ENCODE results near the gene MVK. TPM values are rescaled to one million over a fixed set of nuclear protein-coding genes. Genes with fewer than 3 reads are reported as not detected.

MVK gene
- polyA plus RNA-seq, 1 of the 3 experiments (the other 2 are of a cell fraction) = 7.0 TPM

GRCh38 chr12:109538191-109538863 is 35.3 kb upstream of the MVK start:
- H3K36me3 ChIP-seq (replicated peaks in 1 of 2; ENCODE audit: control insufficient read depth in 1 of 2, insufficient read depth in 2 of 2, low read length in 1 of 2) = peaks cover 0 to 14% of the 10 kb centered on the region in 2 experiments
- H3K79me2 ChIP-seq (ENCODE audit: insufficient read depth) = no peaks in the 10 kb centered on the region
- H3F3A ChIP-seq (replicated peaks; ENCODE audit: insufficient read depth) = no peaks in the 10 kb centered on the region
- no peaks in the 10 kb centered on the region for H3K9me2 ChIP-seq
- H3K9ac ChIP-seq = no peak overlapping the region
- no peak overlapping the region for H2AFZ ChIP-seq (ENCODE audit: low read depth)
- POLR2A ChIA-PET = interaction anchor here (1.8 kb wide), 1 partner anchor 15 kb away, joined by 5 read pairs; no protein-coding TSS in a partner anchor
- WGBS (ENCODE audit: low lambda C conversion rate) = 80% methylated on average over 8 of the region's 16 CpGs
- peak; percentile 88 for DNase-seq
- no peak overlapping the region for H3K4me3 ChIP-seq (ENCODE audit: low read depth in 2 of 2, low read length in 1 of 2)
- no peak overlapping the region for H3K4me2 ChIP-seq
- peaks cover 6 to 75% of the 10 kb centered on the region in 2 experiments; a peak in 3 of 4 replicates for H3K4me1 ChIP-seq (ENCODE audit: control insufficient read depth in 1 of 2, insufficient read depth in 2 of 2, low read depth in 1 of 2, low read length in 1 of 2)
- no peaks in the 10 kb centered on the region for H4K20me1 ChIP-seq (ENCODE audit: insufficient read depth)
- H3K27me3 ChIP-seq (ENCODE audit: insufficient read depth) = no peaks in the 10 kb centered on the region
- H3K27ac ChIP-seq (ENCODE audit: low read depth in 2 of 2, low read length in 1 of 2) = peak overlapping the region in 1 of 2 experiments; percentile 95; a peak in 2 of 4 replicates
- no peaks in the 10 kb centered on the region for H3K9me3 ChIP-seq
- CTCF ChIA-PET = interaction anchor here (0.9 to 2.7 kb wide), 7 partner anchors 9 to 307 kb away, joined by 3 to 14 read pairs (median 5); no protein-coding TSS in a partner anchor
- peak; percentile 55 for TF ChIP-seq CHD2 (IDR thresholded peaks at IDR 0.05; ENCODE audit: low read length, partially characterized antibody)
- TF ChIP-seq FOXJ3 (CRISPR knock-in tag; IDR thresholded peaks at IDR 0.05) = peak; percentile 64; the same call in 1 of the 2 replicates
- TF ChIP-seq GATA2 (CRISPR knock-in tag; IDR thresholded peaks at IDR 0.05) = peak; percentile 74
- no peak for TF ChIP-seq FOXM1 (IDR thresholded peaks at IDR 0.05; ENCODE audit: low read depth)
- TF ChIP-seq RCOR1 (IDR thresholded peaks at IDR 0.05; ENCODE audit: low read length) = peak; percentile 91
- TF ChIP-seq ELF1 (IDR thresholded peaks at IDR 0.05) = no peak
- TF ChIP-seq TEAD4 (IDR thresholded peaks at IDR 0.05; ENCODE audit: borderline replicate concordance, insufficient read depth) = no peak
- no peak for TF ChIP-seq YY1 (IDR thresholded peaks at IDR 0.05; ENCODE audit: low read depth)
- TF ChIP-seq, protein P1, sequence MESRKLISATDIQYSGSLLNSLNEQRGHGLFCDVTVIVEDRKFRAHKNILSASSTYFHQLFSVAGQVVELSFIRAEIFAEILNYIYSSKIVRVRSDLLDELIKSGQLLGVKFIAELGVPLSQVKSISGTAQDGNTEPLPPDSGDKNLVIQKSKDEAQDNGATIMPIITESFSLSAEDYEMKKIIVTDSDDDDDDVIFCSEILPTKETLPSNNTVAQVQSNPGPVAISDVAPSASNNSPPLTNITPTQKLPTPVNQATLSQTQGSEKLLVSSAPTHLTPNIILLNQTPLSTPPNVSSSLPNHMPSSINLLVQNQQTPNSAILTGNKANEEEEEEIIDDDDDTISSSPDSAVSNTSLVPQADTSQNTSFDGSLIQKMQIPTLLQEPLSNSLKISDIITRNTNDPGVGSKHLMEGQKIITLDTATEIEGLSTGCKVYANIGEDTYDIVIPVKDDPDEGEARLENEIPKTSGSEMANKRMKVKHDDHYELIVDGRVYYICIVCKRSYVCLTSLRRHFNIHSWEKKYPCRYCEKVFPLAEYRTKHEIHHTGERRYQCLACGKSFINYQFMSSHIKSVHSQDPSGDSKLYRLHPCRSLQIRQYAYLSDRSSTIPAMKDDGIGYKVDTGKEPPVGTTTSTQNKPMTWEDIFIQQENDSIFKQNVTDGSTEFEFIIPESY (IDR thresholded peaks at IDR 0.05; ENCODE audit: borderline replicate concordance, low read depth) = no peak
- TF ChIP-seq NRF1 (IDR thresholded peaks at IDR 0.05; ENCODE audit: low read depth, low read length) = no peak
- no peak for TF ChIP-seq RFX5 (IDR thresholded peaks at IDR 0.05; ENCODE audit: low read length)
- TF ChIP-seq, protein P2, sequence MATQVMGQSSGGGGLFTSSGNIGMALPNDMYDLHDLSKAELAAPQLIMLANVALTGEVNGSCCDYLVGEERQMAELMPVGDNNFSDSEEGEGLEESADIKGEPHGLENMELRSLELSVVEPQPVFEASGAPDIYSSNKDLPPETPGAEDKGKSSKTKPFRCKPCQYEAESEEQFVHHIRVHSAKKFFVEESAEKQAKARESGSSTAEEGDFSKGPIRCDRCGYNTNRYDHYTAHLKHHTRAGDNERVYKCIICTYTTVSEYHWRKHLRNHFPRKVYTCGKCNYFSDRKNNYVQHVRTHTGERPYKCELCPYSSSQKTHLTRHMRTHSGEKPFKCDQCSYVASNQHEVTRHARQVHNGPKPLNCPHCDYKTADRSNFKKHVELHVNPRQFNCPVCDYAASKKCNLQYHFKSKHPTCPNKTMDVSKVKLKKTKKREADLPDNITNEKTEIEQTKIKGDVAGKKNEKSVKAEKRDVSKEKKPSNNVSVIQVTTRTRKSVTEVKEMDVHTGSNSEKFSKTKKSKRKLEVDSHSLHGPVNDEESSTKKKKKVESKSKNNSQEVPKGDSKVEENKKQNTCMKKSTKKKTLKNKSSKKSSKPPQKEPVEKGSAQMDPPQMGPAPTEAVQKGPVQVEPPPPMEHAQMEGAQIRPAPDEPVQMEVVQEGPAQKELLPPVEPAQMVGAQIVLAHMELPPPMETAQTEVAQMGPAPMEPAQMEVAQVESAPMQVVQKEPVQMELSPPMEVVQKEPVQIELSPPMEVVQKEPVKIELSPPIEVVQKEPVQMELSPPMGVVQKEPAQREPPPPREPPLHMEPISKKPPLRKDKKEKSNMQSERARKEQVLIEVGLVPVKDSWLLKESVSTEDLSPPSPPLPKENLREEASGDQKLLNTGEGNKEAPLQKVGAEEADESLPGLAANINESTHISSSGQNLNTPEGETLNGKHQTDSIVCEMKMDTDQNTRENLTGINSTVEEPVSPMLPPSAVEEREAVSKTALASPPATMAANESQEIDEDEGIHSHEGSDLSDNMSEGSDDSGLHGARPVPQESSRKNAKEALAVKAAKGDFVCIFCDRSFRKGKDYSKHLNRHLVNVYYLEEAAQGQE (IDR thresholded peaks at IDR 0.05; ENCODE audit: low read depth, low read length) = no peak
- TF ChIP-seq RAD21 (IDR thresholded peaks at IDR 0.05; ENCODE audit: low read length) = peak; percentile 30; the same call in 1 of the 2 replicates
- TF ChIP-seq EZH2phosphoT487 (IDR thresholded peaks at IDR 0.05; ENCODE audit: borderline replicate concordance, low read depth) = no peak
- TF ChIP-seq MEF2A (IDR thresholded peaks at IDR 0.05; ENCODE audit: borderline replicate concordance, low read depth) = no peak
- TF ChIP-seq, protein P3, sequence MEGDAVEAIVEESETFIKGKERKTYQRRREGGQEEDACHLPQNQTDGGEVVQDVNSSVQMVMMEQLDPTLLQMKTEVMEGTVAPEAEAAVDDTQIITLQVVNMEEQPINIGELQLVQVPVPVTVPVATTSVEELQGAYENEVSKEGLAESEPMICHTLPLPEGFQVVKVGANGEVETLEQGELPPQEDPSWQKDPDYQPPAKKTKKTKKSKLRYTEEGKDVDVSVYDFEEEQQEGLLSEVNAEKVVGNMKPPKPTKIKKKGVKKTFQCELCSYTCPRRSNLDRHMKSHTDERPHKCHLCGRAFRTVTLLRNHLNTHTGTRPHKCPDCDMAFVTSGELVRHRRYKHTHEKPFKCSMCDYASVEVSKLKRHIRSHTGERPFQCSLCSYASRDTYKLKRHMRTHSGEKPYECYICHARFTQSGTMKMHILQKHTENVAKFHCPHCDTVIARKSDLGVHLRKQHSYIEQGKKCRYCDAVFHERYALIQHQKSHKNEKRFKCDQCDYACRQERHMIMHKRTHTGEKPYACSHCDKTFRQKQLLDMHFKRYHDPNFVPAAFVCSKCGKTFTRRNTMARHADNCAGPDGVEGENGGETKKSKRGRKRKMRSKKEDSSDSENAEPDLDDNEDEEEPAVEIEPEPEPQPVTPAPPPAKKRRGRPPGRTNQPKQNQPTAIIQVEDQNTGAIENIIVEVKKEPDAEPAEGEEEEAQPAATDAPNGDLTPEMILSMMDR (IDR thresholded peaks at IDR 0.05) = no peak
- TF ChIP-seq FOSL2 (IDR thresholded peaks at IDR 0.05; ENCODE audit: borderline replicate concordance, low read depth) = no peak
- peak in 1 of 2 experiments; percentile 95; a peak in 2 of 4 replicates for TF ChIP-seq EP300 (IDR thresholded peaks at IDR 0.05; ENCODE audit: borderline replicate concordance in 1 of 2, low read depth in 1 of 2, low read length in 1 of 2)
- TF ChIP-seq PBX3 (IDR thresholded peaks at IDR 0.05) = no peak
- TF ChIP-seq MXI1 (IDR thresholded peaks at IDR 0.05; ENCODE audit: low read depth, low read length) = peak; percentile 39; the same call in 1 of the 2 replicates
- TF ChIP-seq TAF1 (IDR thresholded peaks at IDR 0.05; ENCODE audit: borderline replicate concordance, low read depth, low read length) = no peak
- TF ChIP-seq, protein P4, sequence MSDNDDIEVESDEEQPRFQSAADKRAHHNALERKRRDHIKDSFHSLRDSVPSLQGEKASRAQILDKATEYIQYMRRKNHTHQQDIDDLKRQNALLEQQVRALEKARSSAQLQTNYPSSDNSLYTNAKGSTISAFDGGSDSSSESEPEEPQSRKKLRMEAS (IDR thresholded peaks at IDR 0.05; ENCODE audit: low read depth) = no peak
- TF ChIP-seq NFIC (IDR thresholded peaks at IDR 0.05; ENCODE audit: borderline replicate concordance) = no peak
- no peak for TF ChIP-seq SIN3A (IDR thresholded peaks at IDR 0.05; ENCODE audit: borderline replicate concordance, low read depth, low read length)
- peak; percentile 19; the same call in 1 of the 2 replicates for TF ChIP-seq SMC3 (IDR thresholded peaks at IDR 0.05; ENCODE audit: low read depth, low read length)
